CD4-positive, alpha-beta T cell treated with Interleukin-6 at 100 ng/mL for 8 hours (primary cell): Measurements from ENCODE around the gene RAB11FIP3.

Experiments
- DNase-seq: peaks from one replicate; pipeline ENCODE4 v3.0.0-alpha.2; 2020; ENCODE audit warnings: mixed read lengths, low spot score

RAB11FIP3 gene

DNA sequence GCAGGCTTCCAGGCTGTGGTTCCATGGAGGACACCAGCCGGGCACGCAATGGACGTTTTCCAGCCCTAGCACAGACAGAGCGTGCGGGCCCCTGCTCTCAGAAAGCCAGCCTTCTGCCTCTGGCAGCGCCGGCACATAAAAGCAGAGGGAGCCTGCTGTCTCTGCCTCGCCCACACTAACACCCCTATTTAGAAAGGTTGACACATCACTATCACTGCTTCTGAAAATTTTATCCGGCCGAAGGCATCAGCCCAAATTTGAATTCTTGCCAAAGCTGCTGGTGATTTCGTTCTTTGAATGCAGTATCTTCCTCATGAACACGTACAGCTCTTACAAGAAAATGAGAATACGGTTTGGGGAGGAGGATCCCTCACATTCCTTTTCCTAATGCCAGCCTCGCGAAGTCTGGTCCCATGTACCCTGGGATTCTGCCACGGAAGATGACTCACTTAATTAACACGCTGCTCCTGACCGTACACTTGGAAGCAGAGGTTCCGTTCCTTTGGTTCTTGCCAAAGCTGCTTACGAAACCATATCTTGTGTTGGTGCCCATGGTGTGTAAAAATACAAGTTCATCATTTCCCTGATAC, 1.3 kb upstream of the RAB11FIP3 start:
- DNase-seq: no peak

DNA sequence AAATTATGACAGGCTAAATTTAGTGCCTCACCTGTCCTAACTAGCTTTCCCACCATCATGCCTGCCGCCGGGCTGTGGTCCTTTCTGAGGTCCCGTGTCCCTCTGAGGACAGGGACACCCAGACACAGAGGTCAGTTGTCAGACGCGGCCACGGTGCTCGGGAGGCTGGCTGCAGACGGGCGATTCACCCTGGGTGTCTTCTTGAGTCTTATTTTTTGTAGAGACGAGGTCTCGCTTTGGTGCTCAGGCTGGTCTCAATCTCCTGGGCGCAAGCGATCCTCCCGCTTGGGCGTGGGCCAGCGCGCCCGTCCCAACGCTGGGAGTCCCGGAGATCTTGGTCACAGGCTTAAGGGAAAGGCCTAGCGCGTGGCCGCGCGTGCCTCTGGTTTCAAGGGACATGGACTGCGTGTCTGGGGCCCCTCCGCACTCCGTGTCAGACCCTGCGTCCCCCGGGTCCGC, 797 bp upstream of the RAB11FIP3 start:
- DNase-seq: no peak

DNA sequence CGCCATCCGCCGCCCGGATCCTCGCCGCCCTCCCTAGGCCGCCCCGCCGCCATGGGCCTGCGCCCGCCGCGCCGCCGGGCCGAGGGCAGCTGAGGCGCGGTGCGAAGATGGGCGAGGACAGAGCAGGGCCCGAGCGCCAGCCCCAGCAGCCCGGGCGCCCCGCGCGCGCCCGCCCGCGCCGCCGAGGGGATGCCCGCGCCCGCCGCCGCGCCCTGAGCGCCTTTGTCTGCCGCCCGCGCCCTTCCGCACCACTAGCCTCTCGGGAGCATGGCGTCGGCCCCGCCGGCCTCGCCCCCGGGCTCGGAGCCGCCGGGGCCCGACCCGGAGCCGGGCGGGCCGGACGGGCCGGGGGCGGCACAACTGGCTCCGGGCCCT, 278 bp downstream of the RAB11FIP3 start:
- no peak for DNase-seq

DNA sequence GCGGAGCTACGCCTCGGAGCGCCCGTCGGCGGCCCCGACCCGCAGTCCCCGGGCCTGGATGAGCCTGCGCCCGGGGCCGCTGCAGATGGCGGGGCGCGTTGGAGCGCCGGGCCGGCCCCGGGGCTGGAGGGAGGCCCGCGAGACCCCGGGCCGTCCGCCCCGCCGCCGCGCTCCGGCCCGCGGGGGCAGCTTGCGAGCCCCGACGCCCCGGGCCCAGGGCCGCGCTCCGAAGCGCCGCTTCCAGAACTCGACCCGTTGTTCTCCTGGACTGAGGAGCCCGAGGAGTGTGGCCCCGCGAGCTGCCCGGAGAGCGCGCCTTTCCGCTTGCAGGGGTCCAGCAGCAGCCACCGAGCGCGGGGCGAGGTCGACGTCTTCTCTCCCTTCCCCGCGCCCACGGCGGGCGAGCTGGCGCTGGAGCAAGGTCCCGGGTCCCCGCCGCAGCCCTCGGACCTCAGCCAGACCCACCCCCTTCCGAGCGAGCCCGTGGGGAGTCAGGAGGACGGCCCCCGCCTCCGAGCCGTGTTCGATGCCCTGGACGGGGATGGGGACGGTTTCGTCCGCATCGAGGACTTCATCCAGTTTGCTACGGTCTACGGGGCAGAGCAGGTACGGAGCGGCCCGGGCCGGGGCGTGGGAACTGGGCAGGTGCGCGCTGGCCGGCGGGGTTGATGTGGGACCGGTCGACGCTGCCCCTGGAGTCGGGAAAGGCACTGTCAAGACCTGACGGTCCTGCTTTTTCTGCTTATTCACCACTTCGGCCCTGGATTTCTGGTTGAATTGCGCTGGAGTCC, 861 bp downstream of the RAB11FIP3 start:
- no peak for DNase-seq

DNA sequence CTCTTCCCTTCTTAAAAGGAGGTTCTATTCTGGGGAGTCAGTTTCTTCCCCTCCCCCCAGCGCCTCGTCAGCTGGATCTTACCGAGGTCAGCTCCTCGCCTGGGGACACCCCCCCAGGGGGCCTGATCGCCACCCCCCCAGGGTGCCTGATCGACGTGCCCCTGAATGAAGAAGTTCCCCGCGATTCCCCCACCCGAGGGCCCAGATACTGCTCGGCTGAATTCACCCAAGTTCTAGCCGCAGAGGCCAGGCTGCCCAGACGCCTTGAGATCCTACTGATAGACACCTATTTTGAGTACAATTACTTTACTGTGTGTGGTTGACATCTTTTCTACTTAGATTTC, 1.4 kb downstream of the RAB11FIP3 start:
- DNase-seq: no peak

GRCh38 chr16:427250-427649, 1.8 kb downstream of the RAB11FIP3 start:
- no peak for DNase-seq

DNA sequence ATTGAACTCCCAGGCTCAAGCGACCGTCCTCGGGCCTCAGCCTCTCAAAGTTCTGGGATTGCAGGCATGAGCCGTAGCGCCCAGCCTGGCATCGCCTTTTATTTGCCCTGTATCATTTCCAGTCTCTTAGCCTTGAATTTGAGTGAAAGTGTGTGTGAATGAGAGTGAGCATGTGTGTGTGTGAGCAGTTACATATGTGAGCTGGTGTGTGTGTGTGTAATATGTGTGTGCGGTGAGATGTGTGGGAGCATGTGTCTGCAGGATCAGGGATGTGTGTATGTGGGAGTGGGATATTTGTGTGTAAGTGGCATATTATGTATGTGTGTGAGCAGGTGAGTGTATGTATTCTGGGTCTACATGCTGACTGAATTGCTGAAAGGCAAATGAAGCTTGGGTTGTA, 5.5 kb downstream of the RAB11FIP3 start:
- DNase-seq: no peak

DNA sequence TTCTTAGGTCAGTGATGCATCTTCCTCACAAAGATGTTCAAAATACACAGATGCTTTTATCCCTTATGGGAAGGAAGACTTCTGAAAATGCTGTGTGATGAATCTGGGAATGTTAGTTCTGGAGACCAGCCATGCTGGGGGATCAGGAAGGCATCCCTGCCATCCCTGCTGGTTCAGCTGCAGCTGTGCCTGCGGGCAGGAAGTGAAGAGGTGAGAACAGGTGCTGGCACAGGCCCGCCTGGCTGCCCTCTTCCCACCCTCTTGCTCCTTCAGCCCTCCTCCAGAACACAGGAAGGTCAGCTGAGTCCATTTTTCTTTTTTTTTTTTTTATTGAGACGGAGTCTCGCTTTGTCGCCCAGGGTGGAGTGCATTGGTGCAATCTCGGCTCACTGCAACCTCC, 15.2 kb downstream of the RAB11FIP3 start:
- DNase-seq: no peak

DNA sequence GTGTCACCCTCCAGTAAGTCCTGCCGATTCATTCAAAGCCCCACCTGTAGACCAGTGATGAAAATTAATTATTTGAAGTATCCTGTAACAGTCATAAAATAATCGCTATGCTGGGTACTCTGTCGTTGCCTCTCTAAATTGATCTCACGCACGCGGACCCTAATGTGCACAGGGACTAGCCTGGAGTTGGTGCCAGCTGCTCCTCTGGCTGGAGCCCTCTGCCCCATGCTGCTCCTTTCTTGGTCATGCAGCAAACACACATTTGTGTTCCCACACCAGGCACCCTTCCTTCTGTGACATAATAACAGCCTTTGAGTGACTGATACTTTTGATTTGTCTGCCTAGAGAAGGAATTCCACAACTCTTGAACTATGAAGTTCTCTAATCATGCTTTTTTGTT, 16.0 kb downstream of the RAB11FIP3 start:
- no peak for DNase-seq

GRCh38 chr16:442976-443375, 17.5 kb downstream of the RAB11FIP3 start:
- DNase-seq: no peak

- DNase-seq: no peak
Measured at GRCh38 chr16:444027-444426, 18.6 kb downstream of the RAB11FIP3 start.

DNA sequence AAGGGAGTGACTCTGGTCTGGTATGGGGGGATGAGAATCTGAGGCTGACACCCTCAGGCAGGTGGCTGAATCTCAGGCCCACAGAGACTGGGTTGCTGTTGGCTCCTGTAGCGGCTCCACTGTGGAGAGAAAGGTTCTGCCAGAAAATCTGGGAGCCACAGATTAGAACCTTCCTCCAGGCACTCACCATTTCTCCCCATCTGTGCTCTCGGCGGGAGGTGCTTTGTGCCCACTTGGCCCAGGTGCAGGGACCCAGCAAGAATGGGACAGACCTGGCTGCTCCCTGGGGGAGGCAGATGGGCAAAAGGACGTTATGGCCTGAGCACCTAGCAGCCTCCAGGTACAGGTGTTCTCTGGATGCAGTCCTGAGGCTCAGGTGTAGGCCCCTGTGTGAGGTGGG, 20.1 kb downstream of the RAB11FIP3 start:
- no peak for DNase-seq

GRCh38 chr16:450385-450784, 24.9 kb downstream of the RAB11FIP3 start:
- DNase-seq: no peak

GRCh38 chr16:450785-451512, 25.5 kb downstream of the RAB11FIP3 start:
- DNase-seq: no peak

DNA sequence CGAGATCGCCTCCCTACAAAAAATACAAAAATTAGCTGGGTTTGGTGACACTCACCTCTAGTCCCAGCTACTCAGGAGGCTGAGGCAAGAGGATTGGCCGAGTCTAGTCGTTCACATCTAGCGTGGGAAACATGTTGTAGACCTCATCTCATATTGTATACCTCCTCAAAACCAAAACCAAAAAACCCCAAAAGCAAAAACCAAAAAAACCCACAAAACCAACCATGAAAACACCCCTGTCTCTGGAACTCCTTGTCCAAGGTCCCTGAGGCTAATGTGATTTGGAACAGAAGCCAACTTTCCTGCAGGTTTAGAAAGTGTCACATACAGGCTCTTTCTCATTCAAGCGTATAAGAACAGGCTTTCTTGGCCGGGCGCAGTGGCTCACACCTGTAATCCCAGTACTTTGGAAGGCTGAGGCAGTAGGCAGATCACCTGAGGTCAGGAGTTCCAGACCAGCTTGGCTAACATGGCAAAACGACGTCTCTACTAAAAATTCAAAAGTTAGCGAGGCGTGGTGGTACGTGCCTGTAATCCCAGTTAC, 29.0 kb downstream of the RAB11FIP3 start:
- no peak for DNase-seq

DNA sequence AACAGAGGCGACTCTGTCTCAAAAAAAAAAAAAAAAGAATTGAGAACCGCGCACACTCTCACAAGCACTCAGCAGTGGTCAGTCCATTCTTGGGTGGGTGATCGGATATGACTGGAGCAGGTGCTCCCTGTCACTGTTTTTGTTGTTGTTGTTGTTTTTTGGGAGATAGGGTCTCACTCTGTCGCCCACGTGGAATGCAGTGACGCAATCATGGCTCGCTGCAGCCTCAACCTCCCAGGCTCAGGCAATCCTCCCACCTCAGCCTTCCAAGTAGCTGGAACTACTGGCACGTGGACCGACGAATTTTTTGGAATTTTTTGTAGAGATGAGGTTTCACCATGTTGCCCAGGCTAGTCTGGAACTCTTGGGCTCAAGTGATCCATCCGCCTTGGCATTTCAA, 30.0 kb downstream of the RAB11FIP3 start:
- no peak for DNase-seq

DNA sequence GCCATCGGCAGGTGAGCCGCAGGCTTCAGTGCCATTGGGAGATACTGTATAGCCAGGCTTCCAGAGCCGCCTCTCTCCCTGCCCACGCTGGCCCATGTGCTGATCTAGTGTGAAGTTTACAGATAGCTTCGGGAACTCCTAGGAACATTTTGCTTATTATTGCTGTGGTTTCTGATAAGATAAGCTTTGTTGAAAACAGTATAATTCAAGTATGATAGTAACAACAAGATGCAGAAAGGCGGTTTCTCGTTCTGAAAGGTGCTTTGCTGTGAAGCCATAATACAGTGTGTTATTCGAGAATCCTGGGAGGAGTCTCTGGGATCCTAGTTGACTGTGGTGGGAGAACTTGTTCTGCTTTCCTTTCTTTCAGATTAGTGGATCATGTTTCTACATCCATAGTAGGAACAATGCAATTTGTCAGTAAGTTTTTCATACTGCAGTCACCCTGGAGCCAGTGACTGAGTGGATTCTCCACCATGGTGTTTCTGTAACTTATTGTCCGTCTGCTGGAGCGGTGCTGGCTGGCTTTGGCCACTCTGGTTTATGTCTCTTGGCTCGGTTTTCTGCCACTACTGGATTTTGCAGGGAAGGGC, 31.5 kb downstream of the RAB11FIP3 start:
- no peak for DNase-seq

DNA sequence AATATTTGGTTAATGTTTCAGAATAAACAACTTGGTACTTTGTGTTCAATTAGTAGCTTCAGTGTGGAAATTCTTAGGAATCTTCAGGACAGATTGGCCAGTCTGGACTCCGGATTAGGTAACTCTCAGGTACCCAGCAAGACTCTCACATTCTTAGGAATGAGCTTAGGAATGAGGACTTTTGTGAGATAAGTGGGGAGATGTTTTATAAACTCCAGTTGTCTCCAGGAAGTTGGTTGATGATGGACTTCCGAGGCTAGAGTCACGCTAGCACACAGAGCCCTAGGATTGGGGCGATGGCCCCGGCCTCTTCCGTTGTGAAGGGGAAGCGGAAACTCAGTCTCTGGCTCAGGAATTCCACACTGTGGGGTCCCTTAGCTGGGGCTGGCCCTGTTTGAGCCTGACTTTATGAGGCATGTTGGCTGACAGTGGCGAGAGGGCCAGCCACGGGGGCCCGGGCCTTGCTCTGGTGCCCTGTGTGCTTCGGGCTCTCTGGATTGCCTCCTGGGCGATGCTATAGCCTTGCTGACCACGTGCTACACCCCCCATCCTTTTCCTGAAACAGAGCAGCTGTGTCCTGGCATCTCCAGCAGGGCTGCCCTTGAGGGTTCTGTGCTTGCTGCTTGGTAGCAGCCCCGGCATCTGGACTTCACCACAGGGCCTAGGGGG, 32.4 kb downstream of the RAB11FIP3 start:
- DNase-seq: no peak

- no peak for DNase-seq
Measured at GRCh38 chr16:459761-460160, 34.3 kb downstream of the RAB11FIP3 start.

DNA sequence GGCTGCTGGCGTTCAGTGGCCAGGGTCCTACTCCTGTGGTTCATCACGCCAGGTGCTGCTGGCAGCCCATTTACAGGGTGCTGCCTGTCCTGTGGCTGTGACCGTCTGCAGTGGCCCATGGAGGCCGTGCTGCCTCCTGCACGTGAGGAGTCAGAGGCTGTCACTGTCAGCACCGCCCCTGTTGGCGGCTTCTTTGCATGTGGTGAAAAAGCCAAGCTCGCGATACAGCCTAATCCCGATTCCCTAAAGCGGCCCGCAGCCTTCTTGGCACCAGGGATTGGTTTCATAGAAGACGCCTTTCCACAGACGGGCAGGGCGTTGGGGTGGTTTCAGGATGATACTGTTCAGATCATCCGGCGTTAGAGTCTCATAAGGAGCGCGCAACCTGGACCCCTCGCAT, 35.3 kb downstream of the RAB11FIP3 start:
- DNase-seq: no peak

GRCh38 chr16:463071-463470, 37.6 kb downstream of the RAB11FIP3 start:
- no peak for DNase-seq

DNA sequence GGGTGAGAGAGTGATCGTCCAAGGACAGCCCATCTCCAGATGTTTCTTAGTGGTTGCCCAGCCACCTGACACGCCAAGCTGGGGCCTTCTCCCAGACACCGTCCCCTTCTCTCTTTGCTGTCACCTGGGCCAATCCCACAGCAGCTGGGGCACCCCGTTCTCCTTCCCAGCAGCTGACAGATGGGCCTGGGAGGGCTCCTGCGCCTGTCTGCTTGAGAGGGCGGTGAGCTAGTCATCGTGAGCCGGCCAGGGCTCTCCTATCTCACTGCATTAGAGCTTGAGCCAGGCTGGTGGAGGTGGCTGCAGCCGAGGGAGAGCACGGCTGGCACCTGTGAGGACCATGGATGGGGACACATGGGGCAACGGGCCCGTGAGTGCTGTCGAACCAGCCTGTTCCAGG, 41.2 kb downstream of the RAB11FIP3 start:
- DNase-seq: no peak
